Stimulated activated CD8-positive, alpha-beta memory T cell treated with anti-CD3 and anti-CD28 coated beads, Interleukin-15, amount 100 ng/mL, for 24 hours (primary cell): ENCODE results near the gene WNT5A.

Experiments
- DNase-seq: peaks from one replicate; pipeline ENCODE4 v3.0.0-alpha.2; 2020; ENCODE audit warnings: low read depth

WNT5A gene

GRCh38 chr3:55486857-55487380, at the start of gene WNT5A:
Gene WNT5A, minus strand, starts transcription at chr3:55487306. Its CDS starts 321 bp downstream, at chr3:55486985.
- DNase-seq, result no peak

- DNase-seq, result no peak
These were observed 47.8 kb upstream of the WNT5A start for GRCh38 chr3:55534876-55535275.

DNA sequence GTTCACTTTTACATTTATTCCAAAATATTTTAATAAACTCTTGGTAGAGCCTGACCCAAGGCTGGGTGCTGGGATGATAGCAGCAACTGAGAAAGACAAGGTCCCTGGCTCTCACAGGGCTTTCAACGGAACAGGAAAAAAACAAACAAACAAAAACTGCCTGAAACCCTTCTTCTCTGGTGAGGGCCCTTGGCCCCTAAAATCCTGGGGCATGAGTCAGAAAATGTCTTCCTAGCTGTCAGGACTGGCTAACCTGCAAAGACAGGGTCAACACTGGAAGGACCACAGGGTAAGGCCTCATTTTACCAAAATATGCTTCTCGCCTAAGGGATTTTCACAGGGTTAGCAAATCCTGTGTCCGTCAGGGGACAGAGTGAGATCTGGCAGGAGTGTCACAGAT, 45.7 kb upstream of the WNT5A start:
- DNase-seq, result no peak

- no peak for DNase-seq
These were observed 44.2 kb upstream of the WNT5A start for GRCh38 chr3:55531321-55531720.

- DNase-seq, result no peak
These were observed 40.3 kb upstream of the WNT5A start for GRCh38 chr3:55527361-55527760.

DNA sequence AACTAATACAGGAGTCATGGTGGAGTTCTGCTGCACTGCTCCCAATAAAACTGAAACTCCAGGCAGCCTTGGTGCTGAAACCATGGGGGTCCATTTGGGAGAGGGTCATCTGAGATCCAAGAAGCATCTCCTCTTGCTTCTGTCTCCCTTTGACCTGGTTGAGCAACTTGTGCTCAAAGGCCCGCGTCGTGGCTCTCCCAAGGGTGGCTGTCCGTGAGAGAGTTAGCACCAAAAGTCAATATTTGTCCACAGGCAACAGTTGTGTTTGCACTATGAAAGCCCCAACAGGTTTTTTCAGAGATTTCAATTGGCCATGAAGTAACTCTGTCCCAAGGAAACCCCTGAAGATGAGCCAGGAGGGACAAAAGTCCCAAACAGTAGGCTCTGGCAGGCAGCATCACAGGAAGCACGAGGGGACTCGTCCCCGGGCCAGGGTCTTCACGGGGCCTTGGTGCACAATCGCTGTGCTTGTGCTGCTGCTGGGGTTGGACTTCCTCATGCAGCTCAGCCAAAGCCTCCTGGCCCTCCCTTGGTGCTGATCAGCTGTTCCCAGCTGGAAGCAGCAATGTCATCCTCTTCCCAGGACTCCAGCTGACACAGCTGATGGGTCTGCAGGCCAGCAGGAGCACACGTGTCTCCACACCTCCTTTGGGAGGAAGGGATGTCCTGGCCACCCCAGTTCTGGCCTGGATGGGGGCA, 39.4 kb upstream of the WNT5A start:
- DNase-seq, result no peak

DNA sequence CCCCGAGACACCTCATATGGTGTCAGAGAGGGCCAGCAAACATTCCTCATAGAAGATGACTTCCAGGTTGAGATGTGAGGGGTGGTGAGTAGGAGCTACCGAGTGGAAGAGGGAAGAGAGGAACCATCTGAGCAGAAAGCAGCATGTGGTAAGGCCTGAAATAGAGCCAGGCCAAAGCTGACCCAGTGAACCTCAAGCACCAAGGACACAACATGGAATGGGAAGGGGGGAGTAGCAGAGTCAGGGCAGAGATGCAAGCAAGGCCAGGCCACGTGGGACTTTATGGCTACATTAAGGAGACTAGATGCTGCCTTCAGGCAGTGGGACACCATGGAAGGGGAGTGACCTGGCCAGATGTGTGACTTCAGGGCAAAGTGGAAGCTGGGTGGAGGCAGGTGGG, 38.3 kb upstream of the WNT5A start:
- no peak for DNase-seq

GRCh38 chr3:55524565-55525244, 37.6 kb upstream of the WNT5A start:
- DNase-seq, result no peak

DNA sequence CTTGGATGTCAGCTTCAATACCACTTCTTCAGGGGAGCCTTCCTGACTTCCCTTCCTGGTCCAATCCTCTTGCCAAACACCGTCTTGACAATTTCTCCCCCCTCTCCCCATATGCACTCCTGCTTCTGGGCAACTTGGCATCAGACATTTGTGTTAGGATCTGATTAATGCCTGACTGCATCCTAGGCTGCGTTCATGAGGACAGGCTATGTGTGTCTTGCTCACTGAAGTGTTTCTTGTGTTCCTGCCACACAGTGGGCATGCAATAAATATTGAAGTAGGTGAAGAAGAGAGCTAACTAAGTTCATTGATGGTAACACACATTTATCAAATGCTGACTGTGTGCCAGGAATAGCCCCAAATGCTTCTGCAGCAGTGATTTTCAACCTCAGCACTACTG, 36.4 kb upstream of the WNT5A start:
- no peak for DNase-seq

GRCh38 chr3:55521738-55522421, 34.8 kb upstream of the WNT5A start:
- DNase-seq, result no peak

GRCh38 chr3:55521064-55521737, 34.1 kb upstream of the WNT5A start:
- DNase-seq, result no peak

GRCh38 chr3:55519019-55519418, 31.9 kb upstream of the WNT5A start:
- DNase-seq, result no peak

DNA sequence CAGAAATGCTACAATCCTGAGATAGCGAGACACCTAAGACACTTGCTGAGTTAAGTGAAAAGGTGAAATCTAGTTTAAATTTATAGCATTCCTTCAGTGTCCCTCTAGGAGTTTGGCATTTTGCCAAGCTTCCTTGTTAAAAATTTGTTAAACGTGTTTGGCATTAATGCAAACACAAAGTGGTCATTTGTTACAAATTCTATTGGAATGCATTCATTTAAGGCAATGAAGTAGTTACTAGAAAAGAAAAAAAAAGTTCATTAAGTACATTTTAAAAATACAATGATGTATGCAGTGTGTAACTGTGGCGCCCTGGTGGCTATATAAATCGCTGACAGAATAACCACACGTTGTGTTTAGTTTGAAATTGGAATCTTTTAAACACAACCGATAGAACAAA, 31.3 kb upstream of the WNT5A start:
- DNase-seq, result no peak

DNA sequence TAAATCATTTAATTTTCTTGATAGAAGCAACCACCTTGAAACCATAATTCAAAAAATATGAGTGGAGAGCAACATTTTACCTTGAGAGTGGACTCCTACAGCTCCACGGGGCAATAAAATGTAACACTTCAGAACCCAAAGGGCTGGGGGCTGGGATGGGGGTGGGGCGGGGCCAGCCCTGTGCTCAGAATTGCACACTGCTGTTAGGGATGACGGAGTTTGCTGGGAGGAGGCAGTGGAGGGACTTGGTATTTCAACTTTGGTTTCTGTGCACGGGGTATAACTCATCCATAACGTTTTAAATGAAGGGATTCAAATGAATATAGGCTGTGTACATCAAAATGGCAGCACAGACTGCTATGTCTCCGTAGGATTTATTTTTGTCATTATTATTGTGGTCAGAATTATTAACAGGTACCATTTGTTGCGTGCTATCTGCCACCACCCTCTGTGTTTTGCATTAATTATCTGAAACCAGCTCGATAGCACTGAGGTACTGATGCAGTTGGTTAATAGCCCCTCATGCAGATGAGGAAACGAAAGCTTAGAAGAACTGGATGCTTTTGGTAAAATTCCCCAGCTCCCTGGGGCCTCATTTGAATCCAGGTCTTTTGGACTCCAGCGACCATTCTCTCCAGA, 29.4 kb upstream of the WNT5A start:
- no peak for DNase-seq

DNA sequence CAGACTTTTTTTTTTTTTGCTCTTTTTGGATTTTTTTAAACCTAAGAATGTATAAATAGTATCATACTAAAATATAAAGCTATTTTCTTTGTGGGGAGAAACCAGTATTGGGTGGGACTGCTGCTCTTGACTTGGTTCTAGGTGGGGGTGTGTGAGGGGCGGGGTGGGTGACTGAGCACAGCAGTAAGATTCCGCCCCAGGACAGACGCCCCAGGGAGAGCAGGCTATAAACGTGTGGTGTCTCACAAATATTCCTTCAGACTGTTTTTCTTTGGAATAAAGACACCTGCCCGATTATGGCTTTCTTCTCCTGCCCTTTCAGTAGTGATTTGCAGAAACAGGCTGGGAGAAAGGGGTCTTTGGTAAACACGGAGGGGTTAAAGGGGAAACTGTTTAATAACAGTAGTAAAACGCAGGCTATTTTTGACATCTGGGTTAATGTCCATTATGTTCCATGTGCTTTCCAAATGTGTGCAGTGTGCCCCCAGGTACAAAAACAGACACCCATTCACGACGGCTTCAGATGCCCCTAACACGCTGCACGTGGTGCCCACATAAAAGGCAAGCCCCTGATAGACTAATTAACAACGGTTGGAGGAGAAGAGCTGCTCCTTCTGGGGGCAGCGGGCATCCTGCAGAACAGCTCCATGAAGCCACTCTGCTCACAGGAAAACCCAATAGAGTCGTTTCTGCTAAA, 28.6 kb upstream of the WNT5A start:
- no peak for DNase-seq

DNA sequence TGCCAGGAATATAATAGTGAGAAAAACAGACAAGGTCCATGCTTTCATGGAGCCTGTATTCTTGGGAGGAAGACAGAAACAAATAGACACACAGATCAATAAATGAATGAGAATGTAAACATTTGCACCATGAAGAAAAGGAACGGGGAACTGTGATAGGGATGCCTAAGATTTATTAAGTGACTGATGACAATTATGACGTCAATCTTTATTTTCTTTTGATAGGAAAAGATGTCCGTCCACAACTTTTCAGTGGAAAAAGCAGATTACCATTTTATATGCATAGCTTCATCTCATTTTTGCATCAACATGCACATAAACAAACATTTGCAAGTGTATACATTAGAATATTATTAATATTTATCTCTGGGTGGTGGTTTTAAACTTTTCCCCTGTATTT, 27.9 kb upstream of the WNT5A start:
- DNase-seq, result no peak

- no peak for DNase-seq
These were observed 25.7 kb upstream of the WNT5A start for GRCh38 chr3:55512571-55513343.

DNA sequence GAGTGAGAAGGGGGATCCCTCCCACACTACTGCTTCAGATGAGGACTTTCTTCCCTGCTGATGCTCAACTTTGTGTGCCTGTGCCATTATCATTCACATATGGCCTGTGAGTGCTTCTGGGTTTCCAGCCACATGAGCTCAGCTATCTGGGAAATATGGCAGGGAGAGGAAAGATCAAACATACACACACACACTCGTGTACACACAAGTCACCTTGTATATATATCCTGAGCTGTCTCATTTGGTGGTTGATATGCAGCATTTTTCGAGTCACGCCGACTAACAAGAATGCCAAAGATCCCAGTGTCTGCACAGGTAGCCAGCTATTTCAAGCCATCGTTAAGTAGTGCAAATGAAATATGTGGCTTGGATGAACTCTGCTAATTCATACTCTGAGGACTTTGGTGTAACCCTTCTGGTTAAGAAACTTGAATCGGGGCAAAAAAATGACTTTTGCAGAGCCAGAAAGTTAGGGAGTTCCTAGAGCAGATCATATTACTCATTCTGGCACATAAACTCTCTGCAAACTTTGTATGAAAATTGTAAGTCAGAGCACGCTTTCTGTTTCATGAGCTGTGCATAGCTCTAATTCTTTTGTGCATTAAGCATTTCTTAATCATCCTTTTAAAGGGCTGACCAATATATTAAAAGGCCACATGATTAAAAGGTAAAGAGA, 24.9 kb upstream of the WNT5A start:
- DNase-seq, result no peak

DNA sequence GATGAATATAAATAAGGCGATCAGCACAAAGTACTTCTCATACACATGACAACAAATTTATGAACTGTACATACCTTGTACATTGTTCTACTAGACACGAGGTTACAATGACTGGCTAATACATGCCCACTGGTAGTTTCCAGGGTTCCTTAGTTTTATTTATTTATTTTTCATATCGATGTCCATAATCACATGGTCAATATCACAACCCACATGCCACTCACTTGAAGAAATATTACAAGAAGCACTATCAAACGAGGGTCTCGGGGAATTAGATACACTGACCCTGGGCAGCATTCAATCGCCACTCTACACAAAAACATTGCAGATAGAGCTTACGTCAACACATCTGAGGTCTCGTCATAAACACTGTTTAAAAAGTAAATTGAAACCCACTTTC, 21.2 kb upstream of the WNT5A start:
- DNase-seq, result no peak

DNA sequence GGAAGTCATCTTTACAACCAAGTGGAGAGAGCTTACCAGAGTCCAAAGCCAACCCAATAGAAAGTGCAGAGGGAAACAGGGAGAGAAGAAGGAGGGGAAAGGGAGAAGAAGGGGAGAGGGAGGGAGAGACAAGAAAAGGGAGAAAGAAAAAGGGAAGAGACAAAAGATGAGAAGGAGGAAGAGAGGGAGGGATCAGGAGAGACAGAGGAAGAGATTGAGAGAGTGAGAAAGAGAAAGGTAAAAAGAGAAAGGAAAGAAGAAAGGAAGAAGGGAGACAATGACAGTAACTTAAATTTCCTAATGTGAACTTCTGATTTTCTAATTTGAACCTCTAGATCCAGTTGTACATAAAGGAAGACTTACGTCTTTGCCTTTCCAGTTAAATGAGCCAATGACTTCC, 20.7 kb upstream of the WNT5A start:
- no peak for DNase-seq
